Heart right ventricle (tissue), 16 donors: ENCODE data around the gene CHPF2. TPM values are rescaled to one million over a fixed set of nuclear protein-coding genes. Genes with fewer than 3 reads are reported as not detected.

Experiments
- ATAC-seq, 8 donors: fragments of 200-7000 bp; cut with Tn5 transposase; one replicate each; pipeline ENCODE4 v1.9.1; 2020; ENCODE audit warnings: mild to moderate bottlenecking in 8 of 8, moderate library complexity in 8 of 8, moderate number of reproducible peaks in 1 of 8
- DNase-seq, 2 donors: peaks; one replicate each; pipeline ENCODE4 v3.0.0-alpha.2; 2020
- H3K27ac ChIP-seq, 10 donors: fragments of 200-600 bp; sonication (generic) in 2 of 10; one replicate each; pipeline versions ENCODE4 v1.5.0 to v1.8.0; 2020 to 2022; ENCODE audit warnings: mild to moderate bottlenecking in 3 of 10
- H3K27me3 ChIP-seq, 7 donors: fragments of 200-600 bp; one replicate each; pipeline ENCODE4 v1.8.0; 2021 to 2022; ENCODE audit warnings: mild to moderate bottlenecking in 2 of 7
- H3K36me3 ChIP-seq, 9 donors: fragments of 200-600 bp; sonication (generic) in 1 of 9; one replicate each; pipeline versions ENCODE4 v1.5.0 to v1.8.0; 2020 to 2022; ENCODE audit warnings: mild to moderate bottlenecking in 2 of 9
- H3K4me1 ChIP-seq, 9 donors: fragments of 200-600 bp; sonication (generic) in 1 of 9; one replicate each; pipeline versions ENCODE4 v1.5.0 to v1.8.0; 2020 to 2022; ENCODE audit warnings: mild to moderate bottlenecking in 4 of 9
- H3K4me3 ChIP-seq, 10 donors: fragments of 200-600 bp; sonication (generic) in 2 of 10; one replicate each; pipeline versions ENCODE4 v1.5.0 to v1.8.0; 2020 to 2022; ENCODE audit warnings: mild to moderate bottlenecking in 7 of 10, moderate library complexity in 2 of 10
- H3K9me3 ChIP-seq, 11 donors: fragments of 200-600 bp in 10 of 11; sonication (generic) in 2 of 11; one replicate each; pipeline versions ENCODE4 v1.5.0 to v1.8.0; 2013 to 2022; ENCODE audit warnings: mild to moderate bottlenecking in 2 of 11, control low read depth in 1 of 11, moderate library complexity in 1 of 11
- CTCF ChIP-seq, 9 donors: fragments of 200-600 bp; sonication (generic) in 2 of 9; IDR thresholded peaks; one replicate each; pipeline versions ENCODE4 v1.5.0 to v1.8.0; 2021 to 2022; ENCODE audit warnings: antibody characterized with exemption in 9 of 9, mild to moderate bottlenecking in 5 of 9, moderate library complexity in 1 of 9
- WGBS, 2 donors: extraction: QIAGEN DNeasy Blood & Tissue Kit; methylation state at CpG; one replicate each; pipeline ENCODE4 v1.1.7; 2013; ENCODE audit warnings: inconsistent platforms in 1 of 2; 5-methylcytosine and 5-hydroxymethylcytosine counted together
- intact Hi-C, 10 donors: fragments of 100-400 bp; cut with DNase I; formaldehyde crosslinking; loops; one replicate each; pipeline versions ENCODE4 v1.11.1 to v1.14.2; 2022
- polyA plus RNA-seq, 2 donors: library from polyadenylated mRNA; stranded (reverse); fragments of 200-250 nt; gene quantifications; one replicate each; pipeline ENCODE4 v1.2.3, GENCODE V29; 2013
- total RNA-seq, 10 donors: library from RNA; stranded (reverse); fragmentation: NEBNext Ultra II Directional in 3 of 10; extraction: Animal tissue kit (Norgen Biotek cat#: 25700) in 3 of 10; gene quantifications; one replicate each; pipeline versions ENCODE4 v1.2.1 to v1.2.4, GENCODE V29; 2021 to 2023
- donor health status: Arrhythmogenic right ventricular cardiomyopathy.
- donor health status: ischemic (EF 13 %, LVEDD 7.1; RV severe dilation, severe dysfunction).
- donor health status: healthy with polysubstance abuse.
- donor health status: DM: no; HTN: yes; CAD: no.
- donor health status: DM: no; HTN: no; CAD: no.
- donor health status: ischemic (EF 25% LVEDD 6.9; RV normal size, moderate dysfunction).
- donor health status: ischemic (EF 25% LVEDD 5.7; RV mildly dilated, moderate dysfunction).
- donor health status: healthy.
- donor health status: DM: yes; HTN: yes; CAD: no.
- donor health status: Ischemic cardiomyopathy.
- donor health status: ischemic (EF 35%, LVEDD 5.7; RV mildly dilated, moderate dysfunction).
- donor health status: nonischemic (EF 11% LVEDD 7.7; RV severe dilation, severe dysfunction).
- donor health status: DM: yes; HTN: yes; CAD: no.
- donor health status: PGD.
- donor health status: ischemic (EF 29% LVEDD 5.4; RV normal size, mild dysfunction).
- donor health status: nonischemic (EF 23%, LVEDD 6.1; RV moderate dilation, normal function).

Gene CHPF2
- total and polyA plus RNA-seq, 12 donors, result 12.1 to 22.4 (median 18.5) TPM

DNA sequence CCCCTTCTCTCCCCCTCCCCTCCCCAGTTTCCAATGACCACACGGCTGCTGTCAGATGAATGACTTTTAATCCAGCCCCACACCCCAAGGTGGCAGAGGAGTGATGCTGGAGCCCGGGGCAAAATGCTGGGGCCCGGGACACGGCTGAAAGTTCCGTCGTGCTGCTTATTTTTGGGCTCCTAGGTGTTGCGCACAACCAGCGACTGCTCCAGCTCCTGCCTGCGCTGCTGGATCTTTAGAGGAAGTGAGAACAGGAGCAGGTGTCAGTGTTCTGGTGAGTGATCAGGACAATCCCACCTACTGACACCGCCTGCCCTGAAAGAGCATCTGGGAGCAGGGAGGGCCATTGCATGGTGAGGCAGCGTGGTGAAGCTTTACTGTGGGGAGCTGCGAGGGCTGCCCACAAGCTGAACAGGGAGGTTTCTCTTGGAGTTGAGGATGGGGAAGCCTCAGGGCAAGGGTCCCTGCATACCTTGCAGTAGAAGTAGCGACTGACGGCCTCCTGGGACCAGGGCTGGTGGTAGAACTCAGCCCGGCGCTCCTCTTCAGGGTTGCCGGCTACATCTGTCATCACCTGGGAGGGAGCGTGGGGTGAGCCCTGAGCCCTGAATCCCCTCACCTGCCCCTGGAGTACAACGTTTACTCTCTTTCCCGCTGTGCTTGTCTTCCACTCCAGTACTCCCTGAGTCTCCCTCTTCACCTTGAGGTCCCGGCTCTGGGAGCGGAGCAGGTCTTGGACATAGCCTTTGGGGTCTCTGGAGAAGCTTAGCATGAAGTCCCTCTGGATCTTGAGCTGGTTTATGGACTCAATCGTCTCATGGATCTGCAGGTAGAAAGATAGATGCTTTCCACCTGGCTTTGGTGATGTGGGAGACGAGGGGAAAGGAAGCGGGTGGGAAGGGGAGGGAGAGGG is 6.9 kb downstream of the CHPF2 start:
- peaks cover 0 to 88% (median 46%) of the 10 kb centered on the region in 9 donors for H3K36me3 ChIP-seq
- peaks cover 4 to 42% (median 19%) of the 10 kb centered on the region in 9 donors for H3K4me1 ChIP-seq
- H3K4me3 ChIP-seq, result no peak overlapping the region
- DNase-seq, result no peak
- peaks cover 0 to 4% (median 0%) of the 10 kb centered on the region in 7 donors for H3K27me3 ChIP-seq
- no peak for ATAC-seq
- intact Hi-C loops, result no loop called here
- peak overlapping the region in 1 of 10 donors; percentile 23 for H3K27ac ChIP-seq
- 82 to 85% methylated on average over 25 of the region's 25 CpGs for WGBS, 2 donors
- no peak for TF ChIP-seq CTCF (IDR thresholded peaks at IDR 0.05)
- H3K9me3 ChIP-seq, result no peaks in the 10 kb centered on the region

DNA sequence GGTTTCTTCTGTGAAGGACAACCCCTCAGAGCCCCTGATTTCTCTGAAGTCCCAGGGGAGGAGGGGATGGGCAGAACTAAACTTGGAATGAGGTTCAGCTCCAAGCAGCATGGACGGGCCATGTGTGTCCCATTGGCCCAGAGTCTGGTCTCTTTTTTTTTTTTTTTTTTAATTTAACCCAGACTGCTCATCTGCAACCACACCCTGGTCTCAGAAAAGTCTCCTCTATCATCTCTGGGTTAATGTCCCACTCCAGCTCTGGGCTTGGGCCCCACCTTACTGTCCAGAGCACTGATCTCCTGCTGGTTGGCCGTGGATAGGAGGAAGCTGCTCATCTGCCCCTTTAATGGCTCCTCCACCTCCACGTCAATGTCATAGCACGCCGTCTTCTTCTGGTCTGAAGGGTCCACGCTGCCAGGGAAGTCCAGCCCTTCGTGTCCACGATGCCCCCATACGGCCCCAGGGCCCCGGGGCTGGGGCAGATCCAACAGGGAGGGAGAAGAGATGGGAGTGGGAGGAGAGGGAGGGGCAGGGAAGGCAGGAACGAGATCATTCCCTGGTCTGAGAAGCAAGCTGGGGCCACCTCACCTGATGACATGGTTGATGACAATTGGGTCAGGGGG is 7.7 kb downstream of the CHPF2 start:
- Histone ChIP-seq H3K36me3 (peaks cover 0 to 81% (median 45%) of the 10 kb centered on the region in 9 donors), H3K27ac (peak overlapping the region in 3 of 10 donors; percentile 9 to 68 (median 23)), H3K4me1 (peaks cover 4 to 47% (median 26%) of the 10 kb centered on the region in 9 donors), H3K9me3 (no peaks in the 10 kb centered on the region), H3K27me3 (peaks cover 0 to 12% (median 4%) of the 10 kb centered on the region in 7 donors), H3K4me3 (no peak overlapping the region)
- no peak for ATAC-seq
- no peak for DNase-seq
- intact Hi-C loops, result loop anchor here in 9 of 10 donors (5.0 to 10.0 kb wide), 5 partner anchors 55 to 118 kb away; partner anchors contain the start of gene ASB10 (in 1 of the 9)
- WGBS, 2 donors, result 39 to 48% methylated on average over 11 of the region's 11 CpGs
- no peak for TF ChIP-seq CTCF (IDR thresholded peaks at IDR 0.05)

- H3K4me3 ChIP-seq, result no peak overlapping the region
- H3K36me3 ChIP-seq, result peaks cover 0 to 76% (median 39%) of the 10 kb centered on the region in 9 donors
- DNase-seq (no peak), ATAC-seq (peak in 1 of 8 donors; percentile 2)
- H3K27me3 ChIP-seq, result peaks cover 0 to 18% (median 6%) of the 10 kb centered on the region in 7 donors
- H3K4me1 ChIP-seq, result peaks cover 8 to 47% (median 29%) of the 10 kb centered on the region in 9 donors
- no peaks in the 10 kb centered on the region for H3K9me3 ChIP-seq
- peak overlapping the region in 5 of 10 donors; percentile 20 to 68 (median 50) for H3K27ac ChIP-seq
- 70 to 72% methylated on average over 4 of the region's 4 CpGs for WGBS, 2 donors
- intact Hi-C loops, result loop anchor here in 9 of 10 donors (5.0 to 10.0 kb wide), 5 partner anchors 56 to 118 kb away; partner anchors contain the start of gene ASB10 (in 1 of the 9)
- no peak for TF ChIP-seq CTCF (IDR thresholded peaks at IDR 0.05)
These were observed 8.3 kb downstream of the CHPF2 start for GRCh38 chr7:151240536-151240935.
